Kidney capillary endothelial cell (primary cell): ENCODE measurements around the gene CD80.
"Not testable (repeated sequence)": the region's sequence is repeated elsewhere in the genome, so short reads cannot be mapped to it uniquely, and the experiment has no call there.

ENCODE experiments used
- DNase-seq: peaks from one replicate; pipeline ENCODE4 v3.0.0-alpha.2; 2018; ENCODE audit warnings: low spot score

The CD80 gene

GRCh38 chr3:119582178-119582577, 22.8 kb upstream of the CD80 start:
- DNase-seq: no peak

GRCh38 chr3:119580067-119580760, 20.8 kb upstream of the CD80 start:
- DNase-seq: no peak

- DNase-seq: peak; percentile 69
Measured at GRCh38 chr3:119579366-119580066, 20.1 kb upstream of the CD80 start, which contains the start of gene ADPRH. TSS of gene ADPRH (plus strand) at chr3:119579492. CDS start at chr3:119582170, 2,678 bp downstream.

- DNase-seq: no peak
Measured at GRCh38 chr3:119575507-119575906, 16.1 kb upstream of the CD80 start.

GRCh38 chr3:119571688-119572087, 12.3 kb upstream of the CD80 start:
- peak; percentile 46 for DNase-seq

GRCh38 chr3:119571230-119571629, 11.8 kb upstream of the CD80 start:
- DNase-seq: no peak

GRCh38 chr3:119570229-119570628, 10.8 kb upstream of the CD80 start:
- DNase-seq: no peak

- no peak for DNase-seq
Measured at GRCh38 chr3:119569156-119569555, 9.7 kb upstream of the CD80 start.

GRCh38 chr3:119563334-119563733, 3.9 kb upstream of the CD80 start:
- DNase-seq: not testable (repeated sequence)

GRCh38 chr3:119562307-119562961, 3.0 kb upstream of the CD80 start:
- no peak for DNase-seq

- no peak for DNase-seq
Measured at GRCh38 chr3:119560160-119560559, 746 bp upstream of the CD80 start.

GRCh38 chr3:119558626-119559317, 642 bp downstream of the CD80 start:
- DNase-seq: no peak

GRCh38 chr3:119557877-119558269, 1.5 kb downstream of the CD80 start:
- no peak for DNase-seq

- DNase-seq: no peak
Measured at GRCh38 chr3:119557192-119557876, 2.1 kb downstream of the CD80 start.

- DNase-seq: no peak
Measured at GRCh38 chr3:119555929-119556328, 3.5 kb downstream of the CD80 start.

GRCh38 chr3:119555309-119555735, 4.1 kb downstream of the CD80 start:
- no peak for DNase-seq

GRCh38 chr3:119553823-119554415, 5.5 kb downstream of the CD80 start:
- DNase-seq: no peak

- not testable (repeated sequence) for DNase-seq
Measured at GRCh38 chr3:119552928-119553327, 6.5 kb downstream of the CD80 start.

GRCh38 chr3:119551598-119551997, 7.8 kb downstream of the CD80 start:
- DNase-seq: no peak

GRCh38 chr3:119550192-119550910, 9.1 kb downstream of the CD80 start:
- no peak for DNase-seq

GRCh38 chr3:119548341-119548740, 11.1 kb downstream of the CD80 start:
- DNase-seq: no peak
